Activated T-helper 2 cell treated with anti-CD3 and anti-CD28 coated beads, Interferon-gamma antibody, Interleukin-2, Interleukin-4, amounts not matched to agents 10 μg/mL and 5 μg/mL and 100 μg/mL, durations not matched to agents 14 hours and 24 hours and 36 hours (primary cell): ENCODE results near the gene HSF2. TPM values are rescaled to one million over a fixed set of nuclear protein-coding genes. Genes with fewer than 3 reads are reported as not detected.

ENCODE experiments used
- DNase-seq: peaks from one replicate; pipeline ENCODE4 v3.0.0; 2021; ENCODE audit warnings: low spot score
- H3K27ac Mint-ChIP-seq: one replicate; pipeline ENCODE4 v1.8.0; 2021; ENCODE audit warnings: mixed read lengths
- H3K27me3 Mint-ChIP-seq: one replicate; pipeline ENCODE4 v1.8.0; 2021; ENCODE audit warnings: low read depth, mixed read lengths
- H3K36me3 Mint-ChIP-seq: one replicate; pipeline ENCODE4 v1.8.0; 2021; ENCODE audit warnings: low read depth, mixed read lengths
- H3K4me1 Mint-ChIP-seq: one replicate; pipeline ENCODE4 v1.8.0; 2021; ENCODE audit warnings: low read depth, mixed read lengths
- H3K4me3 Mint-ChIP-seq: one replicate; pipeline ENCODE4 v1.8.0; 2021; ENCODE audit warnings: low read depth, mild to moderate bottlenecking, moderate library complexity, mixed read lengths
- H3K9me3 Mint-ChIP-seq: one replicate; pipeline ENCODE4 v1.8.0; 2021; ENCODE audit warnings: mixed read lengths
- intact Hi-C: fragments of 100-400 bp; cut with micrococcal nuclease; formaldehyde crosslinking; loops from one replicate; pipeline ENCODE4 v1.15.1; 2023
- total RNA-seq: library from RNA; stranded (reverse); gene quantifications from 2 replicates; pipeline ENCODE4 v1.2.3, GENCODE V29; 2022

HSF2 gene, protein sequence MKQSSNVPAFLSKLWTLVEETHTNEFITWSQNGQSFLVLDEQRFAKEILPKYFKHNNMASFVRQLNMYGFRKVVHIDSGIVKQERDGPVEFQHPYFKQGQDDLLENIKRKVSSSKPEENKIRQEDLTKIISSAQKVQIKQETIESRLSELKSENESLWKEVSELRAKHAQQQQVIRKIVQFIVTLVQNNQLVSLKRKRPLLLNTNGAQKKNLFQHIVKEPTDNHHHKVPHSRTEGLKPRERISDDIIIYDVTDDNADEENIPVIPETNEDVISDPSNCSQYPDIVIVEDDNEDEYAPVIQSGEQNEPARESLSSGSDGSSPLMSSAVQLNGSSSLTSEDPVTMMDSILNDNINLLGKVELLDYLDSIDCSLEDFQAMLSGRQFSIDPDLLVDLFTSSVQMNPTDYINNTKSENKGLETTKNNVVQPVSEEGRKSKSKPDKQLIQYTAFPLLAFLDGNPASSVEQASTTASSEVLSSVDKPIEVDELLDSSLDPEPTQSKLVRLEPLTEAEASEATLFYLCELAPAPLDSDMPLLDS
- total RNA-seq: 14.3 and 15.0 TPM in 2 replicates

DNA sequence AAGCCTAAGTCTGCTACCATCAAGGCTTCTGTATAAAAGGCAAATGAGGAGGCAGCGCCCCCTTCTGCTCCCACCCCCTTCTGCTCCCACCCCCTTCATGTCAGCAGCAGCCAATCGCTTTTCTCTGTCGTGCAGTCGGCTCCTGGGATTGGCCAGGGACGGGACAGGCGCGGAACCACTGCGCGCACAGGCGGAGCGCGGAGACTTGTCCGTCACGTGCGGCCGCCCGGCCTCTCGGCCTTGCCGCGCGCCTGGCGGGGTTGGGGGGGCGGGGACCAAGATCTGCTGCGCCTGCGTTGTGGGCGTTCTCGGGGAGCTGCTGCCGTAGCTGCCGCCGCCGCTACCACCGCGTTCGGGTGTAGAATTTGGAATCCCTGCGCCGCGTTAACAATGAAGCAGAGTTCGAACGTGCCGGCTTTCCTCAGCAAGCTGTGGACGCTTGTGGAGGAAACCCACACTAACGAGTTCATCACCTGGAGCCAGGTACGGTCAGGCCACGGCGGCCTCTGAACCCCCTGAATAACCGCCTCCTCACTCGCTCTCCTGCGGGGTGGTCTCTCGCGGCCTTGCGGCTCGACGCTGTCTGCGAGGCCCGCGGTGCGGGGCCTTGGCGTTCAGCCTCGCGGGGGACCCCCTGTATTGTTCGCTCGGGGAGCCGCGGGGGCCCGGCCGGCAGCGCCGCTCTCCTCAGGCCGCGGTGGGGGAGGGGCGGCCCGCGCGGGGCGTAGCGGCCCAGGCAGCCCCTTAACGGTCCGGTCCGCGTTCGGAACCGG is at the start of gene HSF2:
Gene HSF2 (plus strand): TSS at position 305 of the 773 bp plus-strand sequence. CDS start 86 bp downstream, at position 391.
- no peaks in the 10 kb centered on the region for H3K27me3 Mint-ChIP-seq
- intact Hi-C loops: loop anchor here (1.0 to 2.0 kb wide), 4 partner anchors 18 to 399 kb away; partner anchors contain the start of gene SERINC1
- H3K4me3 Mint-ChIP-seq: peak within 1 kb of the TSS; percentile 99
- no peaks in the 10 kb centered on the region for H3K9me3 Mint-ChIP-seq
- H3K4me1 Mint-ChIP-seq: peaks cover 36% of the 10 kb centered on the region
- DNase-seq: peak; percentile 93
- peak within 1 kb of the TSS; percentile 95 for H3K27ac Mint-ChIP-seq
- peaks cover 5% of the 10 kb centered on the region for H3K36me3 Mint-ChIP-seq

DNA sequence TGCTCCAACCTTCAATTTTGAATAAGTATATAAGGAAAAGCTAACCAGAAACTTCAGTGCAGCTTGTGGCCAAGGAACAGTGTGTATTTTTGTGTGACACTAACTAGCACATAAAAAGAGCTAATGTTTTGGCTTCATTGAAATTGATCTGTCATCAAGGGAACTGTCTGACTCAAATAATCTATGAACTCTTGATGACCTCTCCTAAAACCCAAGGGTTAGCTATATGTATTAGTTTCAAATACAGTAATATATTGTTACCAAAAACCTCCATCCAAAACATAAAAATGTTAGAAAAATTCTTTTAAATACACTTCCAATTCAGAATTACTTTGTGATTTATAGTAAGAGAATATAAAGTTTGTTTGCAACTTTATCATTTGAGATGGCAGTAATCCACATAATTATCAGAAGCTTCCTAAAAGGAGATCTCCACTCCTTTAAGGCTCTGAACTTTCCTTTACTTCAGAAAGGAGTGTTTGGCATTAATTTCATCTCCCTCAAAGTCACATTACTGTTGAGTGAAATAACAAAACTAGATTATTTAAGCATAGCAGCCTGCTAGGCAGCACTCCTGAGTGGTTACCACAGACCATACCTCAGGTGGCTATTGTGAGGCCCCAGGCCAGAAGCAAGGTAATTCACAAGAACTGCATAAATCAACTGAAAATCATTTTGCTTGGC is 46.3 kb upstream of the HSF2 start:
- Mint-ChIP-seq H3K36me3 (no peaks in the 10 kb centered on the region), H3K4me3 (no peak overlapping the region), H3K9me3 (no peaks in the 10 kb centered on the region), H3K27ac (no peak overlapping the region), H3K27me3 (peaks cover 8% of the 10 kb centered on the region), H3K4me1 (no peaks in the 10 kb centered on the region)
- intact Hi-C loops: no loop called here
- no peak for DNase-seq

DNA sequence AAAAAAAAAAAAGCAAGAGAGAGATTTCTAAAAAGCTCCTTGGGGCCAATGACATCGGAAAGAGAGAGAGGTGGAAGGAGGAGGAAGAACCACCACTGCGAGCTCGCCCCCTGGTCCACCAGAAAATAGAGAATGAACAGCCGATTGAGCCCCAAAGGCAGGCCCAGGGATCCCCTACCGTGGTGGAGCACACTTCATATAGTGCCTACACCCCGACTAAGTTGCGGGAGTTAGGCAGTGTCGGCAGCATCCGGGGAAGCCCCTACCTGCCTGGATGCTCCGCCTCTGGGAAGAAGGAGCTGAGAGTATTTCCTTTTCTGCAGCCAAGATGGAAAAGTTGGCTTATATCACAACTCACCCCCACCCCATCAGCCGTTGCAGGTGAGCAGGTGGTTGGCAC is 38.6 kb upstream of the HSF2 start:
- no peak overlapping the region for H3K27ac Mint-ChIP-seq
- no peak overlapping the region for H3K4me3 Mint-ChIP-seq
- no peaks in the 10 kb centered on the region for H3K4me1 Mint-ChIP-seq
- no peak for DNase-seq
- H3K9me3 Mint-ChIP-seq: no peaks in the 10 kb centered on the region
- H3K36me3 Mint-ChIP-seq: no peaks in the 10 kb centered on the region
- intact Hi-C loops: no loop called here
- no peaks in the 10 kb centered on the region for H3K27me3 Mint-ChIP-seq

DNA sequence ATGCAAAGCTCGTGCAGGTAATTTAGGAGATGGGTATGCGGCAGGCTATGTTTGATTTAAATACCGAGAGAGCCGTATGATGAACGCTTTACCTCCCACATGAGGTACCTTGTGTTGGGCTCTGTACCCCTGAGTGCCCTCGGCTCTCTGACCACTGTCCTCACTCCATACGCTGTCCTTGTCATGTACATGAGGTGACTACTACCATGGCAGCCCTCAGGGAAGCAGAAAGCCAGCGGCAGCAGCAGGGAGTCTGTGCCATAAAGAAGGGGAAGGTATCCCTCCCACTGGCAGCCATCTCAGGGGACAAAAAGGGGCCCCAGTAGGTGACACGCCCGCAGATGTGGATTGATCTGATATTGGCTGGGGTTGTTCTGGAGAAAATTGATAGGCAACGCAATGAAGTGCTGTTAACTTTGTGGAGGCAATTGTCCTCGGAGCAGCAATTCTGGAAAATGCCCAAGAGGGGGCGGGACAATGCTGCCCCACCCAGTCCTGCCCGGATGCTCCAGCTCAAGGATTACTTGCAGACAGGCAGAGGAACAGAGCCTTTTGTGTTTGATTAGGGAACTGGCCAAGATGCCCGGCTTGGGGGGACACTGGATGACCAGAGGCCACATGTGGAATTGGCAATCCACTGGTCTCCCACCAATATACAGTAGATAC is 38.0 kb upstream of the HSF2 start:
- Mint-ChIP-seq H3K9me3 (no peaks in the 10 kb centered on the region), H3K36me3 (no peaks in the 10 kb centered on the region), H3K27ac (no peak overlapping the region), H3K4me1 (no peaks in the 10 kb centered on the region), H3K27me3 (no peaks in the 10 kb centered on the region), H3K4me3 (no peak overlapping the region)
- no peak for DNase-seq
- intact Hi-C loops: no loop called here

DNA sequence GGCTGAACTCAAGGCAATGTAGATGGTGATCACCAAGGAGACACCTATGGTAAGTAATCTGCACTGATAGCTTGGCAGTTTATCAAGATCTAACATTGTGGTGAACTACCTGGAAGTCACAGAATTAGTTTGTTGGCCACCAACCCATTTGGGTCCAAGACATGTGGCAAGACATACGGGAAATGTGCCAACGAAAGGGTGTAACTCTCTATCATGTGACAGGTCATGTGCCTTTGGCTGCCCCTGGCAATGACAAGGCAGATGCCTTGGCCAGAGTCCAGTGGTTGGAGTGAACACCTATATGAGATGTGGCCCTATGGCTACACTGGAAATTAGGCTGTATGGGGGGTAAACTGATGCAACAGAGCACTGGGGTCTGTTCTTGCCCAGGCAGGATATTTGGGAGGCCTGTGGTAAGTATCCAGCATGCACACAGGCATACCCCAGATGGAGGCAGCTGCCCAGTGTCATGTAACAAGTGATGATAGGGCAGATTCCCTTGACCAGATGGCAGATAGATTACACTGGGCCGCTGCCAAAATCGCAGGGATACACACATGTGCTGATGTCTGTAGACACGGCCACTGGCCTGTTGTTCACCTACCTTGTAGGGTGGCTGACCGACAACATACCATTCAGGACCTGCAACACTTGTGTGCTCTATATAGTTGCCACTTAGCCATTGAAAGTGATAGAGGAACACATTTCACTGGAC is 35.5 kb upstream of the HSF2 start:
- H3K4me3 Mint-ChIP-seq: no peak overlapping the region
- no peaks in the 10 kb centered on the region for H3K9me3 Mint-ChIP-seq
- H3K27me3 Mint-ChIP-seq: peaks cover 4% of the 10 kb centered on the region
- DNase-seq: no peak
- no peaks in the 10 kb centered on the region for H3K4me1 Mint-ChIP-seq
- no peaks in the 10 kb centered on the region for H3K36me3 Mint-ChIP-seq
- intact Hi-C loops: no loop called here
- no peak overlapping the region for H3K27ac Mint-ChIP-seq

DNA sequence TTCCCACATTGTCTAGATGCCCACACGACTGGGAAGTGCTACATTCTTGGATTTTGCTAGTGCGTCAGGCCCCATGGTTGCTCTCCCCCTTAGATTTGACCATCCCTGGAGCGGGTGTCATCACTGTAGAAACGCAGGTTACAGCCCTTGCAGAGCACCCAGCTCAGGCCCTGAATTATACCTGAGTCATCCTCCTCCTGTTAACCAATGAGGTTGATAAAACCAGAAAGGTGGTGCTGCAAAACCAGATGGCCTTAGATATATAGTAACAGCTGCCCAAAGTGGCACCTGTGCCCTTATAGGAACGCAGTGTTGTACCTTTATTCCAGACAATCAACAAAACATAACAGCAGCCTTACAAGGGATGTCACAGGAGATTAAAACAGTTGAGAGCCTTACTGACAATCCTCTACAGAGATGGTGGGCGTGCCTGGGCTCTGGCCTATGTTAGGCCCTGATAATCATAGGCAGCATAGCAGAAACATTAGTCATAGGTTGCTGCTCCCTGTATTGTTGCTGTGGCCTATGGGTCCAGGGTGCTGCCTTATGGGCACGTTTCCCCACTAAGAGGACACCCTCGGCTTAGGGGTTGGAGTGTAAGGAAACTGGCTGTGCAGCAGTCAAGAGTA is 33.6 kb upstream of the HSF2 start:
- no peaks in the 10 kb centered on the region for H3K4me1 Mint-ChIP-seq
- DNase-seq: no peak
- intact Hi-C loops: no loop called here
- H3K36me3 Mint-ChIP-seq: no peaks in the 10 kb centered on the region
- peaks cover 10% of the 10 kb centered on the region for H3K27me3 Mint-ChIP-seq
- no peaks in the 10 kb centered on the region for H3K9me3 Mint-ChIP-seq
- H3K4me3 Mint-ChIP-seq: no peak overlapping the region
- H3K27ac Mint-ChIP-seq: no peak overlapping the region

DNA sequence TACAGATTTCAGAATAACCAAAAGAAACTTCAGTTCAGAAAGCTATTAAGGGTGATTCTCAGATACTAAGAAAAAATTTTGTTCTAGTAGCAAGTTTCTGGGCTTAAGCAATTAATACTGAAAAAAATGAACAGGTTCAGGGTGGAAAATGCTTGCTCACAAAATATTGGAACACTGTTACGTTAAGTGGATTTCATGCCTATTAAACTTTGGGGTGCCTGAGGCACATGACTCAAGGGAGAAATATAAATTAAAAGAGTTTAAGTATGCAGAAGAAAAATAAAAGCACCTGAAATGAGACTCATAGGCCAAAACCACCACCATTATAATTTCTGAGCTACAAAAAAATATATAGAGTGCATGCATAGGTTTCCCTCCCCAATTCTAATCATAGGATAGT is 32.3 kb upstream of the HSF2 start:
- intact Hi-C loops: no loop called here
- H3K4me1 Mint-ChIP-seq: no peaks in the 10 kb centered on the region
- no peak overlapping the region for H3K27ac Mint-ChIP-seq
- no peaks in the 10 kb centered on the region for H3K36me3 Mint-ChIP-seq
- H3K27me3 Mint-ChIP-seq: peaks cover 12% of the 10 kb centered on the region
- no peak for DNase-seq
- H3K9me3 Mint-ChIP-seq: no peaks in the 10 kb centered on the region
- H3K4me3 Mint-ChIP-seq: no peak overlapping the region

DNA sequence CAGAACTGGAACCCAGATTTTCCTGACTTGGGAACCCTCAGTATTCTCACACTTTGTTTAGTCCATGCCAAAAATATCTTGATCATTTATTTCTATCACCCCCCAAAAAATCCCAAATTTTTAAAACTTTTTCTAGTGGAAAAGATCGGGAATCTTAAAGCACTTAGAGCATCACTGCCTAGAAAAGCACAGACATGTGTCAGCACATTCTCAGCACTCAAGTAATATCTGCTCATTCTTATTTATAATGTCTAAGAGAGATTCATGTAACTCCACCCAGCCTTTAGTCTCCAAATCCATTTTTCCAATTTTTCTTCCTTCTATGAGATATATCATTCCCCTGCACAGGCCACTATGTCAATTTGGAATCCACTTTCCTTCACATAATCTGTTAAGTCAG is 29.9 kb upstream of the HSF2 start:
- Mint-ChIP-seq H3K4me3 (no peak overlapping the region), H3K36me3 (no peaks in the 10 kb centered on the region), H3K4me1 (no peaks in the 10 kb centered on the region), H3K27ac (no peak overlapping the region), H3K9me3 (no peaks in the 10 kb centered on the region), H3K27me3 (peaks cover 23% of the 10 kb centered on the region)
- no peak for DNase-seq
- intact Hi-C loops: no loop called here

DNA sequence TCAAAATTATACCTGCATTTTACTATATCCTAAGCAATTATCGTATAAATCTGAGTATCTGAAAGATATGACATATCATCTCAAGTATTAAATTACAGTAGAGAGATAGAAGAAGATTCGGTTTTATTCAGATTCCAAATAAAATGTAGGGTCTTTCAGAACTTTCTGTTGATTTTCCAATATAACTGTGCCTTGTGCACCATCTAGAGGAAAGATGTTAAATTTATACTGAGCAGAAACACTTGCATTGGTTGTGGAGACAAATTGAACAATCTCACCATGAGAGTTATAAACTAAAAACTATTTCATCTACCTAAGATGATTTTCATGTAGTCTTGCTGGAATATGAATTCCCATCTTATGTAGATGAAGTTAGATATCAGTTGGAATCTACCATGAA is 26.8 kb upstream of the HSF2 start:
- H3K9me3 Mint-ChIP-seq: no peaks in the 10 kb centered on the region
- H3K27me3 Mint-ChIP-seq: peaks cover 33% of the 10 kb centered on the region
- H3K4me3 Mint-ChIP-seq: no peak overlapping the region
- no peaks in the 10 kb centered on the region for H3K36me3 Mint-ChIP-seq
- no peak overlapping the region for H3K27ac Mint-ChIP-seq
- H3K4me1 Mint-ChIP-seq: peaks cover 5% of the 10 kb centered on the region
- intact Hi-C loops: no loop called here
- DNase-seq: no peak

DNA sequence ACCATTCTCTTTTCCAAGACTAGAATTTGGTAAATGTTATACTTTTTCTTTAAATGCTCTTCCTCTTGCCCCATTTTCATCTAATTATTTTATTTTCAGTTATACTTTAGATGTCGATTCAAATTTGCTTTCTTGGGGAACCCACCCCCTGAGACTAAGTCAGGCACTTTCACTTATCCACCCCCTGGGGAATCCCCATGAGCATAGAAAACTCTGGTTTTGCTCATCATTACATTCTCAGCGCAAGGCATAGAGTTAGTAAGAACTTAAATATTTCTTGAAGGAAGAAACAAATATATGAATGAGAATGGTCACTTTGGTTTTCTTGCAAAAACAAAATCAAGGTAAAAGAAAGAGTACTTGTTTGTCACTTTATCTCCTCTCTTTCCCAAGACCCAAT is 25.1 kb upstream of the HSF2 start:
- no peak overlapping the region for H3K4me3 Mint-ChIP-seq
- H3K9me3 Mint-ChIP-seq: no peaks in the 10 kb centered on the region
- H3K4me1 Mint-ChIP-seq: peaks cover 5% of the 10 kb centered on the region
- intact Hi-C loops: no loop called here
- no peak for DNase-seq
- H3K36me3 Mint-ChIP-seq: no peaks in the 10 kb centered on the region
- peaks cover 29% of the 10 kb centered on the region for H3K27me3 Mint-ChIP-seq
- H3K27ac Mint-ChIP-seq: no peak overlapping the region

DNA sequence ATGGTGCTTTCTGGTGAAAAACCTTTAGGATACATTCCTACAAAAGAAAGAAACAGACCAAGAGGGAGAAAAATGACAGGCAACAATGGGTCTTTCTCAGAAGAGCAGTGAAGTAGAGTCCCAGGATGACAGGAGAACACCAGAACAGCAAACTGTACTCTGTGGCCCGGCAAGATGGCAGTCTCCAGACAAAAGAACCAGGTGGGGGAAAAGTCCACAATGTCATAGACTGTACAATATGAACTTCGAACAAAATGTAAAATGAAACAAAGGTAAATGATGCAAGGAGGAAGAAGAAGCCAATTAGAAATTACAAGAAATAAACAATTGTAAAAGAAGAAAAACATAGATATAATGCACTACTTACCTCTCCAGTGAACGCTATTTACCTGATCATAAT is 23.2 kb upstream of the HSF2 start:
- H3K27me3 Mint-ChIP-seq: peaks cover 22% of the 10 kb centered on the region
- intact Hi-C loops: no loop called here
- H3K9me3 Mint-ChIP-seq: no peaks in the 10 kb centered on the region
- no peak for DNase-seq
- no peaks in the 10 kb centered on the region for H3K36me3 Mint-ChIP-seq
- no peak overlapping the region for H3K4me3 Mint-ChIP-seq
- H3K4me1 Mint-ChIP-seq: peaks cover 5% of the 10 kb centered on the region
- no peak overlapping the region for H3K27ac Mint-ChIP-seq
